Measurements from ENCODE around the gene MYO1D. TPM values are rescaled to one million over a fixed set of nuclear protein-coding genes. Genes with fewer than 3 reads are reported as not detected.
"Not testable (repeated sequence)": the region's sequence is repeated elsewhere in the genome, so short reads cannot be mapped to it uniquely, and the experiment has no call there.

MYO1D gene
- total RNA-seq, 4 donors from 2014 or later = 247 to 569 (median 444) TPM

DNA sequence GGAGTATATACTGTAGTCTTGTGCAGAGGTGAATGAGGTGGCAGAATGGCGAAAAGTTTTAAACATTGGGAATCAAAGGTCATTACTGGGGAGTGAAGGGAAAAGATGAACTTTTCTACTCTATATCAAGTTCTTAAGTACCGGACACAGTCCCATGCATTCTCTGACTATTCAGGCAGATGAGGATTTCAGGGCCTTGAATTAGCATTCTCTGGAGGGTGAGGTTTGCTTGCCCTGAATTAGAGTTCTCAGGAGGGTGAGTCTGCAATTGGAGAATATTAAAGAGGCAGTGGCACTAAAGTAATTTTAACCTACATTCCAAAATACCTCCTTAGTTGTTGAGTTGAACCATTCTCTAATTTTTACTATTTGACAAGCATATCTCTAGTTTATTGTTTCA lies 423.6 kb downstream of the MYO1D start:
- in situ Hi-C loops (cut with MboI; ENCODE audit: low pct_ligation_motif_present in 1 of 4, low pct_unique_long_range_greater_than_20kb in 1 of 4, low sequenced_read_pairs in 3 of 4) = loop anchor here in 2 of 4 donors (25.0 kb wide), 1 partner anchor 309 kb away; no protein-coding TSS in a partner anchor
- 93 to 100% methylated on average over 2 of the region's 2 CpGs for WGBS, 2 donors (ENCODE audit: low coverage in 1 of 2)
- peaks cover 0 to 76% (median 19%) of the 10 kb centered on the region in 4 donors for H3K36me3 ChIP-seq
- no peak for TF ChIP-seq EP300 (IDR thresholded peaks at IDR 0.05; ENCODE audit: low read depth)
- TF ChIP-seq, protein P1, sequence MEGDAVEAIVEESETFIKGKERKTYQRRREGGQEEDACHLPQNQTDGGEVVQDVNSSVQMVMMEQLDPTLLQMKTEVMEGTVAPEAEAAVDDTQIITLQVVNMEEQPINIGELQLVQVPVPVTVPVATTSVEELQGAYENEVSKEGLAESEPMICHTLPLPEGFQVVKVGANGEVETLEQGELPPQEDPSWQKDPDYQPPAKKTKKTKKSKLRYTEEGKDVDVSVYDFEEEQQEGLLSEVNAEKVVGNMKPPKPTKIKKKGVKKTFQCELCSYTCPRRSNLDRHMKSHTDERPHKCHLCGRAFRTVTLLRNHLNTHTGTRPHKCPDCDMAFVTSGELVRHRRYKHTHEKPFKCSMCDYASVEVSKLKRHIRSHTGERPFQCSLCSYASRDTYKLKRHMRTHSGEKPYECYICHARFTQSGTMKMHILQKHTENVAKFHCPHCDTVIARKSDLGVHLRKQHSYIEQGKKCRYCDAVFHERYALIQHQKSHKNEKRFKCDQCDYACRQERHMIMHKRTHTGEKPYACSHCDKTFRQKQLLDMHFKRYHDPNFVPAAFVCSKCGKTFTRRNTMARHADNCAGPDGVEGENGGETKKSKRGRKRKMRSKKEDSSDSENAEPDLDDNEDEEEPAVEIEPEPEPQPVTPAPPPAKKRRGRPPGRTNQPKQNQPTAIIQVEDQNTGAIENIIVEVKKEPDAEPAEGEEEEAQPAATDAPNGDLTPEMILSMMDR (IDR thresholded peaks at IDR 0.05) = no peak
- TF ChIP-seq POLR2AphosphoS5 (IDR thresholded peaks at IDR 0.05) = no peak
- no peak for TF ChIP-seq POLR2A (IDR thresholded peaks at IDR 0.05)
- H3K9me3 ChIP-seq = no peaks in the 10 kb centered on the region
- intact Hi-C loops (cut with DNase I; ENCODE audit: low total_unique reads) = no loop called here
- no peak overlapping the region for H3K27ac ChIP-seq
- H3K4me1 ChIP-seq = peaks cover 0 to 14% (median 5%) of the 10 kb centered on the region in 4 donors
- no peak for DNase-seq
- H3K27me3 ChIP-seq = no peaks in the 10 kb centered on the region
- no peak overlapping the region for H3K4me3 ChIP-seq

DNA sequence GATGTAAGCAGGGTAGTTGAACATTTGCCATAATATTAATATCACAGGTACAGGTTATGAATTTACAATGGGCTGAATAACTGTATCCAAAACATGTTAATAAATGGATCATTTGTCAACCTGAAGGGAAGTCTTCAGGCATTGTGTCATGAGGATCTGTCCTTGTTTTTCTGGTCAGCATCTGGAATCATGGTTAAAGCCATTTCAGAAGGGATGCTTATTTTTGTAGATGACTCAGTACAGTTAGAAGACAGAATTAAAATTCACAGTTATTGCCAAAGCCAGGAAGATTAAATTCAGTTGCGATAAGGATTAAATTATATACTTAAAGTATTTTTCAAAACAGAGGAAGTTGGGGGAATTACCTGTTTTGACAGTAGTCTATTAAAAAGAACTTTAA lies 424.6 kb downstream of the MYO1D start:
- 95 to 100% methylated on average over 1 of the region's 1 CpG for WGBS, 2 donors (ENCODE audit: low coverage in 1 of 2)
- in situ Hi-C loops (cut with MboI; ENCODE audit: low pct_ligation_motif_present in 1 of 4, low pct_unique_long_range_greater_than_20kb in 1 of 4, low sequenced_read_pairs in 3 of 4) = loop anchor here in 2 of 4 donors (25.0 kb wide), 1 partner anchor 310 kb away; no protein-coding TSS in a partner anchor
- Histone ChIP-seq H3K27me3 (no peaks in the 10 kb centered on the region), H3K36me3 (peaks cover 0 to 67% (median 21%) of the 10 kb centered on the region in 4 donors), H3K9me3 (no peaks in the 10 kb centered on the region), H3K4me3 (no peak overlapping the region), H3K27ac (no peak overlapping the region), H3K4me1 (peaks cover 0 to 10% (median 3%) of the 10 kb centered on the region in 4 donors)
- intact Hi-C loops (cut with DNase I; ENCODE audit: low total_unique reads) = no loop called here
- no peak for DNase-seq
- TF ChIP-seq EP300 (IDR thresholded peaks at IDR 0.05; ENCODE audit: low read depth) (no peak), POLR2AphosphoS5 (IDR thresholded peaks at IDR 0.05) (no peak), POLR2A (IDR thresholded peaks at IDR 0.05) (no peak)
- TF ChIP-seq, protein P1 (IDR thresholded peaks at IDR 0.05) = no peak

DNA sequence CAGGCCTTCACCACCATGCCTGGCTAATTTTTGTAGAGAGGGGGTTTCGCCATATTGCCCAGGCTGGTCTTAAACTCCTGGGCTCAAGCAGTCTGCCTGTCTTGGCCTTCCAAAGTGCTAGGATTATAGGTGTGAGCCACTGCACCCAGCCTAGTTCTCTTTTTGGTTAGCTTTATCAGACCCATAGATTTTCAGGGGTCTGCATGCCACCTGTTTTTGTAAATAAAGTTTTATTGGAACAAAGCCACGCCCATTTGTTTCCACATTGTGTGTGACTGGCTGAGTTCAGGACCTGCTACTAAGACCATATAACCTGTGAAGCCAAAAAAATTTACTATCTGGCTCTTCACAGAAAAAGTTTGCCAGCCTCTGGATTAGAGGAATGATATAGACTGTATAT lies 425.0 kb downstream of the MYO1D start:
- in situ Hi-C loops (cut with MboI; ENCODE audit: low pct_ligation_motif_present in 1 of 4, low pct_unique_long_range_greater_than_20kb in 1 of 4, low sequenced_read_pairs in 3 of 4) = loop anchor here in 2 of 4 donors (25.0 kb wide), 1 partner anchor 310 kb away; no protein-coding TSS in a partner anchor
- H3K27me3 ChIP-seq = no peaks in the 10 kb centered on the region
- no peak for TF ChIP-seq EP300 (IDR thresholded peaks at IDR 0.05; ENCODE audit: low read depth)
- H3K36me3 ChIP-seq = peaks cover 0 to 64% (median 19%) of the 10 kb centered on the region in 4 donors
- intact Hi-C loops (cut with DNase I; ENCODE audit: low total_unique reads) = no loop called here
- no peaks in the 10 kb centered on the region for H3K9me3 ChIP-seq
- peaks cover 0 to 14% (median 6%) of the 10 kb centered on the region in 4 donors for H3K4me1 ChIP-seq
- H3K27ac ChIP-seq = no peak overlapping the region
- H3K4me3 ChIP-seq = no peak overlapping the region
- WGBS, 2 donors (ENCODE audit: low coverage in 1 of 2) = 77% methylated on average over 2 of the region's 2 CpGs; no CpG with 5 or more reads in 1 of the 2 donors
- no peak for DNase-seq

DNA sequence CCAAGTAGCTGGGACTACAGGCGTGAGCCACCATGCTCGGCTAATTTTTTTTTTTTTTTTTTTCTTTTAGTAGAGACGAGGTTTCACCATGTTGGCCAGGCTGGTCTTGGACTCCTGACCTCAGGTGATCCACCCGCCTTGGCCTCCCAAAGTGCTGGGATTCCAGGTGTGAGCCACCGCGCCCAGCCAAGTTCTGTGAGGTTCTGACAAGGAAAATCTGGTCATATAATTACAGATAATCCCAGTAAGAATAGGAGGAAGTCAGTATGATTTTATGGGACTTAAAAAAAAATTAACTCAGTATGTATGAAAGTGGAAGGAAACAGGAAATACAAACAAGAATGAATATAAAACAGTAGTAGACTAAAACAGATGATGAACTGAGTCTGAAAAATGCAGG lies 426.5 kb downstream of the MYO1D start:
- peaks cover 0 to 49% (median 18%) of the 10 kb centered on the region in 4 donors for H3K36me3 ChIP-seq
- peak; percentile 51 for DNase-seq

DNA sequence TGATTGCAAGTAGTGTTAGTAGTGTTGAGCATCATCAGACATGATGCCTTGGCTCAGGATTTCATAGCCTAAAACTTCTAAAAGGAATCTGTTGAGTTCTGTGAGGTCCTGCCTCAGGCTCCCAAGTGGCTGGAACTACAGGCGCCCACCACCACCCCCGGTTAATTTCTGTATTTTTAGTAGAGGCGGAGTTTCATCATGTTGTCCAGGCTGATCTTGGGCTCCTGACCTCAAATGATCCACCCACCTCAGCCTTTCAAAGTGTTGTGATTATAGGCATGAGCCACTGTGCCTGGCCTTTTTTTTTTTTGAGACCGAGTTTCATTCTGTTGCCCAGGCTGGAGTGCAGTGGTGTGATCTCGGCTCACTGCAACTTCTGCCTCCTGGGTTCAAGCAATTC lies 427.0 kb downstream of the MYO1D start:
- Histone ChIP-seq H3K9me3 (no peaks in the 10 kb centered on the region), H3K27me3 (no peaks in the 10 kb centered on the region), H3K27ac (peak overlapping the region in 2 of 4 donors; percentile 30 to 32), H3K4me1 (peaks cover 8 to 30% (median 19%) of the 10 kb centered on the region in 4 donors), H3K36me3 (peaks cover 0 to 45% (median 16%) of the 10 kb centered on the region in 4 donors), H3K4me3 (no peak overlapping the region)
- 96 to 100% methylated on average over 1 to 5 of the region's 5 CpGs for WGBS, 2 donors (ENCODE audit: low coverage in 1 of 2)
- DNase-seq = no peak
- intact Hi-C loops (cut with DNase I; ENCODE audit: low total_unique reads) (no loop called here), in situ Hi-C loops (cut with MboI; ENCODE audit: low pct_ligation_motif_present in 1 of 4, low pct_unique_long_range_greater_than_20kb in 1 of 4, low sequenced_read_pairs in 3 of 4) (loop anchor here in 2 of 4 donors (25.0 kb wide), 1 partner anchor 312 kb away; no protein-coding TSS in a partner anchor)
- TF ChIP-seq POLR2AphosphoS5 (IDR thresholded peaks at IDR 0.05) (no peak), POLR2A (IDR thresholded peaks at IDR 0.05) (no peak), EP300 (IDR thresholded peaks at IDR 0.05; ENCODE audit: low read depth) (no peak)

More for the DNA sequence above, 426.5 kb downstream of the MYO1D start:
- H3K4me3 ChIP-seq; intact Hi-C loops (cut with DNase I; ENCODE audit: low total_unique reads); H3K27me3 ChIP-seq; H3K9me3 ChIP-seq: not testable (repeated sequence)
- peaks cover 8 to 29% (median 17%) of the 10 kb centered on the region in 4 donors for H3K4me1 ChIP-seq
- 71 to 100% methylated on average over 2 to 6 of the region's 6 CpGs for WGBS, 2 donors (ENCODE audit: low coverage in 1 of 2)
- in situ Hi-C loops (cut with MboI; ENCODE audit: low pct_ligation_motif_present in 1 of 4, low pct_unique_long_range_greater_than_20kb in 1 of 4, low sequenced_read_pairs in 3 of 4) = loop anchor here in 2 of 4 donors (25.0 kb wide), 1 partner anchor 312 kb away; no protein-coding TSS in a partner anchor
- peak overlapping the region in 3 of 4 donors; percentile 30 to 38 (median 32) for H3K27ac ChIP-seq
